ENCODE measurements around the gene FSIP1. TPM values are rescaled to one million over a fixed set of nuclear protein-coding genes. Genes with fewer than 3 reads are reported as not detected.

FSIP1 gene
- total RNA-seq, 4 donors from 2014 or later, result 0.94 to 3.2 (median 2.0) TPM

DNA sequence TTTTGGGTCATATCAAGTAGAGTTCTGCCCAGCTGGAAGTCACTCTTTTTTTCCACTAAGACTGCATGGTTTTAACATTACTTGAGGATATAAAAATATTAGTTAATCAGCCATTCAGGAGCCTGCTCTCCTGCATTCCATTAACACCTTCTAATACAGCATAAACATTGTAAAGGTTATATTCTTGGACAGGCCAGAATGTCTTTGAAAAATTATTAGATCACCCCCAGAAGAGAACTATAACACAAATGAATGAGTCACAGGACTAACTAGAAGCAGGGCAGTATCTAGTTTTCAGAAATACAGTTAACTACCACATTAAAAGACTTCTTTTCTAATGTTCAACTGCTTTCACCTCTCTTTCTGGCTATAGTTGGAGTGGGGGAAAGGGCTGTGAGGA, 120.9 kb downstream of the FSIP1 start:
- no peak for ATAC-seq
- Histone ChIP-seq H3K27ac (peak overlapping the region in 3 of 4 donors; percentile 40 to 48 (median 47)), H3K4me1 (peaks cover 0 to 33% (median 13%) of the 10 kb centered on the region in 3 donors), H3K36me3 (no peaks in the 10 kb centered on the region), H3K4me3 (no peak overlapping the region), H3K27me3 (no peaks in the 10 kb centered on the region), H3K9me3 (no peaks in the 10 kb centered on the region)
- TF ChIP-seq CTCF (IDR thresholded peaks at IDR 0.05) (no peak), EP300 (IDR thresholded peaks at IDR 0.05) (no peak), POLR2AphosphoS5 (IDR thresholded peaks at IDR 0.05) (no peak), POLR2A (IDR thresholded peaks at IDR 0.05) (no peak)

GRCh38 chr15:39658740-39659139, 123.9 kb downstream of the FSIP1 start:
- WGBS, 2 donors (ENCODE audit: low coverage in 1 of 2), result 97 to 100% methylated on average over 3 of the region's 3 CpGs
- ATAC-seq, result no peak

GRCh38 chr15:39657668-39658067, 125.0 kb downstream of the FSIP1 start:
- peaks cover 0 to 4% (median under 1%) of the 10 kb centered on the region in 3 donors for H3K4me1 ChIP-seq
- H3K27ac ChIP-seq, result no peak overlapping the region
- no peaks in the 10 kb centered on the region for H3K9me3 ChIP-seq
- TF ChIP-seq POLR2A (IDR thresholded peaks at IDR 0.05), result no peak
- TF ChIP-seq EP300 (IDR thresholded peaks at IDR 0.05), result no peak
- TF ChIP-seq POLR2AphosphoS5 (IDR thresholded peaks at IDR 0.05), result no peak
- no peak for TF ChIP-seq CTCF (IDR thresholded peaks at IDR 0.05)
- no peak for ATAC-seq
- H3K4me3 ChIP-seq, result no peak overlapping the region
- H3K27me3 ChIP-seq, result no peaks in the 10 kb centered on the region
- H3K36me3 ChIP-seq, result no peaks in the 10 kb centered on the region
- WGBS, 2 donors (ENCODE audit: low coverage in 1 of 2), result 67 to 89% methylated on average over 3 of the region's 3 CpGs

More at GRCh38 chr15:39658740-39659139, 123.9 kb downstream of the FSIP1 start:
- no peaks in the 10 kb centered on the region for H3K36me3 ChIP-seq
- no peak overlapping the region for H3K27ac ChIP-seq
- no peak overlapping the region for H3K4me3 ChIP-seq
- H3K9me3 ChIP-seq, result no peaks in the 10 kb centered on the region
- no peaks in the 10 kb centered on the region for H3K27me3 ChIP-seq
- H3K4me1 ChIP-seq, result peaks cover 0 to 5% (median 4%) of the 10 kb centered on the region in 3 donors
- no peak for TF ChIP-seq CTCF (IDR thresholded peaks at IDR 0.05)
- no peak for TF ChIP-seq POLR2AphosphoS5 (IDR thresholded peaks at IDR 0.05)
- TF ChIP-seq EP300 (IDR thresholded peaks at IDR 0.05), result no peak
- no peak for TF ChIP-seq POLR2A (IDR thresholded peaks at IDR 0.05)

DNA sequence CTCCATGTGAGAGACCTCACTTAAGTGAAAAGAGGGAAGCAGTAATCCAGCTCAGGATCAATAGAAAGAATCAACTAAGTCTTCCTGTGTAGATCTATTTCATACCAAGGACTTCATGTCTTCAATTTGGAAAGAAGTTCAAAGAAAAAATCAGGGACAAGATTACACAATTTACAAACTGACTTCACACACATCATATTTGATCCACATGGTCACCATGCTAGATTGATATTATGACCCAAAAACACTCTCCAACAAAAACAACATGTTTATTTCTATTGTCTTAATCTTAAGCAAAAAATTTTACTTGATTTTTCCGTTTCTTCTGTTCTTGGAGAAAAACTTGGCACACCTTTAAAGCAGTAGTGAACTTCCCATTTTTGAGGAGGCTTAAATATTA, 125.5 kb downstream of the FSIP1 start:
- no peaks in the 10 kb centered on the region for H3K36me3 ChIP-seq
- H3K27me3 ChIP-seq, result no peaks in the 10 kb centered on the region
- ATAC-seq, result no peak
- TF ChIP-seq EP300 (IDR thresholded peaks at IDR 0.05) (no peak), CTCF (IDR thresholded peaks at IDR 0.05) (no peak), POLR2A (IDR thresholded peaks at IDR 0.05) (no peak), POLR2AphosphoS5 (IDR thresholded peaks at IDR 0.05) (no peak)
- H3K27ac ChIP-seq, result no peak overlapping the region
- H3K4me3 ChIP-seq, result no peak overlapping the region
- H3K4me1 ChIP-seq, result peaks cover 0 to 6% (median 4%) of the 10 kb centered on the region in 3 donors
- 61 to 80% methylated on average over 1 of the region's 1 CpG for WGBS, 2 donors (ENCODE audit: low coverage in 1 of 2)
- no peaks in the 10 kb centered on the region for H3K9me3 ChIP-seq

DNA sequence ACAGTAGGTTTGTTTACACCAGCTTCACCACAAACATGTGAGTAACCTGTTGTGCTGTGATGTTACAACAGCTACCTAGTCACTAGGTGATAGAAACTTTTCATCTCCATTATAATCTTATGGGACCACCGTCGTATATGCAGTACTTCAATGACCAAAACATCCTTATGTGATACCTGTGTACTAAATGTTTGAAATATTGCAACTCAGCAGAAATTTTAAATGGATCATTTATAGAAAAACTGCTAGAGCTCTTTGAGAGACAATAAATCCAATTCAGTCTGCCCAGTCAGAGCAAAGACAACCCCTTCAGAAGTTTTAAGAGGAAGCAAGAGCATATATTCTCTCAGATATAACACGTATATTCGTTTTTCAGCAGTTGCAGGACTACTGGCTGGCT, 128.3 kb downstream of the FSIP1 start:
- H3K4me3 ChIP-seq, result no peak overlapping the region
- no peak for ATAC-seq
- WGBS, 2 donors (ENCODE audit: low coverage in 1 of 2), result 82 to 91% methylated on average over 4 of the region's 4 CpGs

More for the DNA sequence above, 128.3 kb downstream of the FSIP1 start:
- Histone ChIP-seq H3K9me3 (no peaks in the 10 kb centered on the region), H3K36me3 (no peaks in the 10 kb centered on the region), H3K27ac (no peak overlapping the region), H3K4me1 (peaks cover 0 to 29% (median 9%) of the 10 kb centered on the region in 3 donors), H3K27me3 (no peaks in the 10 kb centered on the region)
- TF ChIP-seq POLR2AphosphoS5 (IDR thresholded peaks at IDR 0.05) (no peak), CTCF (IDR thresholded peaks at IDR 0.05) (no peak), EP300 (IDR thresholded peaks at IDR 0.05) (no peak), POLR2A (IDR thresholded peaks at IDR 0.05) (no peak)

Data from gastroesophageal sphincter (tissue), 4 donors.